A549 (cell line): ENCODE results near the gene MTRF1L.

ENCODE experiments used
- CEBPB ChIP-seq, 2 experiments: fragments of >200 bp in 1 of 2; sonication (Bioruptor Twin) in 1 of 2; formaldehyde crosslinking in 1 of 2; IDR thresholded peaks; 2 replicates each; pipeline ENCODE4 v1.6.1; 2012 to 2016
- GATA3 ChIP-seq: IDR thresholded peaks from 2 replicates; pipeline ENCODE4 v1.6.1; 2012; ENCODE audit warnings: borderline replicate concordance
- MAFK ChIP-seq: fragments of 450-650 bp; IDR thresholded peaks from 2 replicates; pipeline ENCODE4 v1.6.1; 2014; ENCODE audit not compliant: partially characterized antibody
- MAZ ChIP-seq: fragments of 150-350 bp; IDR thresholded peaks from 2 replicates; pipeline ENCODE4 v1.6.1; 2014; ENCODE audit warnings: antibody characterized with exemption, low read depth, low read length, borderline replicate concordance
- MYC ChIP-seq: IDR thresholded peaks from 2 replicates; pipeline ENCODE4 v1.6.1; 2012; ENCODE audit warnings: mild to moderate bottlenecking, inconsistent platforms, low read length, improper control_type of control experiment, borderline replicate concordance
- POLR2A ChIP-seq: IDR thresholded peaks from 2 replicates; pipeline ENCODE4 v1.6.1; 2012; ENCODE audit warnings: mild to moderate bottlenecking, low read length
- RCOR1 ChIP-seq: fragments of 150-350 bp; IDR thresholded peaks from 2 replicates; pipeline ENCODE4 v1.6.1; 2014; ENCODE audit warnings: antibody characterized with exemption, low read length, low read depth
- RFX5 ChIP-seq: fragments of 450-650 bp; IDR thresholded peaks from 2 replicates; pipeline ENCODE4 v1.7.1; 2014; ENCODE audit warnings: antibody characterized with exemption, mild to moderate bottlenecking, moderate library complexity
- SMC3 ChIP-seq: fragments of >200 bp; sonication (Bioruptor Twin); formaldehyde crosslinking; IDR thresholded peaks from 3 replicates; pipeline ENCODE4 v1.6.1; 2018; ENCODE audit warnings: inconsistent platforms
- TF ChIP-seq, protein P1 (sequence below): fragments of >200 bp; sonication (Bioruptor Twin); formaldehyde crosslinking; IDR thresholded peaks from 3 replicates; pipeline ENCODE4 v1.5.1; 2016
- TF ChIP-seq, protein P2 (sequence below): fragments of 450-650 bp; IDR thresholded peaks from 2 replicates; pipeline ENCODE4 v1.6.1; 2014; ENCODE audit warnings: antibody characterized with exemption
- TF ChIP-seq, protein P3 (sequence below): IDR thresholded peaks from 2 replicates; pipeline ENCODE4 v1.6.1; 2012

DNA sequence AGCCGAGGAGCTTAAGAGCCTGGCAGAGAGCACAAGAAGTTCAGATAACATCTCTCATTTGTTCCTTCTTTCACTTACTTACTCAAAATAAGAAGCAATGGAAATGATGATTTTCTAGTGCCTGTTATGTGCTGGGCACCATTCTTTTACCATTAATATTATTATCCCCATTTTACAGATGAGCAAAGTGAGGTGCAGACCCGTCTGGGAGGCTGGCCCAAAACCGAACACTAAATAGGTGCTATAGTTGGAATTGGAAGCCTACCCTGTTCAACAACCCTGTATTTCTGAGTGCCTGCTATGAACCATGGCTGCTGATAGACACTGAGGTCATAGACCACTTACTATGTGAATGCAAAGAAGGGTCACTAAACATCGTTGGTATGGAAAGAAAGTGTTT, 25.0 kb upstream of the MTRF1L start:
- no peak for TF ChIP-seq RFX5
- TF ChIP-seq, protein P1, sequence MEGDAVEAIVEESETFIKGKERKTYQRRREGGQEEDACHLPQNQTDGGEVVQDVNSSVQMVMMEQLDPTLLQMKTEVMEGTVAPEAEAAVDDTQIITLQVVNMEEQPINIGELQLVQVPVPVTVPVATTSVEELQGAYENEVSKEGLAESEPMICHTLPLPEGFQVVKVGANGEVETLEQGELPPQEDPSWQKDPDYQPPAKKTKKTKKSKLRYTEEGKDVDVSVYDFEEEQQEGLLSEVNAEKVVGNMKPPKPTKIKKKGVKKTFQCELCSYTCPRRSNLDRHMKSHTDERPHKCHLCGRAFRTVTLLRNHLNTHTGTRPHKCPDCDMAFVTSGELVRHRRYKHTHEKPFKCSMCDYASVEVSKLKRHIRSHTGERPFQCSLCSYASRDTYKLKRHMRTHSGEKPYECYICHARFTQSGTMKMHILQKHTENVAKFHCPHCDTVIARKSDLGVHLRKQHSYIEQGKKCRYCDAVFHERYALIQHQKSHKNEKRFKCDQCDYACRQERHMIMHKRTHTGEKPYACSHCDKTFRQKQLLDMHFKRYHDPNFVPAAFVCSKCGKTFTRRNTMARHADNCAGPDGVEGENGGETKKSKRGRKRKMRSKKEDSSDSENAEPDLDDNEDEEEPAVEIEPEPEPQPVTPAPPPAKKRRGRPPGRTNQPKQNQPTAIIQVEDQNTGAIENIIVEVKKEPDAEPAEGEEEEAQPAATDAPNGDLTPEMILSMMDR: no peak
- no peak for TF ChIP-seq SMC3
- TF ChIP-seq RCOR1: no peak
- TF ChIP-seq MYC: no peak
- no peak for TF ChIP-seq GATA3
- no peak for TF ChIP-seq POLR2A
- TF ChIP-seq, protein P2, sequence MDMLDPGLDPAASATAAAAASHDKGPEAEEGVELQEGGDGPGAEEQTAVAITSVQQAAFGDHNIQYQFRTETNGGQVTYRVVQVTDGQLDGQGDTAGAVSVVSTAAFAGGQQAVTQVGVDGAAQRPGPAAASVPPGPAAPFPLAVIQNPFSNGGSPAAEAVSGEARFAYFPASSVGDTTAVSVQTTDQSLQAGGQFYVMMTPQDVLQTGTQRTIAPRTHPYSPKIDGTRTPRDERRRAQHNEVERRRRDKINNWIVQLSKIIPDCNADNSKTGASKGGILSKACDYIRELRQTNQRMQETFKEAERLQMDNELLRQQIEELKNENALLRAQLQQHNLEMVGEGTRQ: no peak
- no peak for TF ChIP-seq CEBPB (IDR thresholded peaks at IDR 0.05)
- no peak for TF ChIP-seq MAZ
- no peak for TF ChIP-seq MAFK
- TF ChIP-seq, protein P3, sequence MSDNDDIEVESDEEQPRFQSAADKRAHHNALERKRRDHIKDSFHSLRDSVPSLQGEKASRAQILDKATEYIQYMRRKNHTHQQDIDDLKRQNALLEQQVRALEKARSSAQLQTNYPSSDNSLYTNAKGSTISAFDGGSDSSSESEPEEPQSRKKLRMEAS: no peak
